HG03432 (cell line): ENCODE results near the gene CMIP.

Experiments used
- ATAC-seq: cut with Tn5 transposase; IDR thresholded peaks from one replicate; pipeline ENCODE4 v1.9.1; 2021; ENCODE audit warnings: mild to moderate bottlenecking, moderate library complexity; ENCODE audit not compliant: unreplicated experiment

Gene CMIP

GRCh38 chr16:81562174-81562849 lies 117.7 kb downstream of the CMIP start:
- no peak for ATAC-seq

- ATAC-seq: no peak
Measured at GRCh38 chr16:81562926-81563325, 118.3 kb downstream of the CMIP start.

GRCh38 chr16:81564421-81564911 lies 119.9 kb downstream of the CMIP start:
- no peak for ATAC-seq

- ATAC-seq: no peak
Measured at GRCh38 chr16:81565321-81566028, 120.9 kb downstream of the CMIP start.

GRCh38 chr16:81566086-81567007 lies 121.7 kb downstream of the CMIP start:
- no peak for ATAC-seq

- no peak for ATAC-seq
Measured at GRCh38 chr16:81567087-81567486, 122.5 kb downstream of the CMIP start.

- no peak for ATAC-seq
Measured at GRCh38 chr16:81567987-81568748, 123.6 kb downstream of the CMIP start.

GRCh38 chr16:81568749-81569087 lies 124.1 kb downstream of the CMIP start:
- no peak for ATAC-seq

- ATAC-seq: no peak
Measured at GRCh38 chr16:81569361-81570034, 124.9 kb downstream of the CMIP start.

- no peak for ATAC-seq
Measured at GRCh38 chr16:81570151-81570846, 125.7 kb downstream of the CMIP start.

- ATAC-seq: no peak
Measured at GRCh38 chr16:81571175-81571574, 126.6 kb downstream of the CMIP start.

- no peak for ATAC-seq
Measured at GRCh38 chr16:81571592-81572385, 127.2 kb downstream of the CMIP start.

GRCh38 chr16:81572386-81573144 lies 128.0 kb downstream of the CMIP start:
- no peak for ATAC-seq

- no peak for ATAC-seq
Measured at GRCh38 chr16:81573533-81574020, 129.0 kb downstream of the CMIP start.

- no peak for ATAC-seq
Measured at GRCh38 chr16:81574168-81574567, 129.6 kb downstream of the CMIP start.

GRCh38 chr16:81575307-81575706 lies 130.7 kb downstream of the CMIP start:
- ATAC-seq: no peak

GRCh38 chr16:81575834-81576233 lies 131.2 kb downstream of the CMIP start:
- no peak for ATAC-seq

- ATAC-seq: no peak
Measured at GRCh38 chr16:81576696-81577095, 132.1 kb downstream of the CMIP start.
